Ovary (tissue), 9 donors: ENCODE results near the gene RAB3IL1. TPM values are rescaled to one million over a fixed set of nuclear protein-coding genes. Genes with fewer than 3 reads are reported as not detected.
A peak's percentile ranks its signal among the peaks of the same experiment; 100 is the strongest.

Source experiments
- DNase-seq, 5 donors: peaks; one replicate each; pipeline ENCODE4 v3.0.0-alpha.2; 2019 to 2020
- H3K27ac ChIP-seq, 2 donors: fragments of 200-600 bp; one replicate each; pipeline versions ENCODE4 v1.5.1 to v1.8.0; 2019 to 2022
- H3K27me3 ChIP-seq: fragments of 200-600 bp; one replicate; pipeline ENCODE4 v1.8.0; 2022
- H3K36me3 ChIP-seq: fragments of 200-600 bp; sonication (generic); one replicate; pipeline ENCODE4 v1.5.1; 2019
- H3K4me1 ChIP-seq: one replicate; pipeline ENCODE4 v1.8.1; 2013; ENCODE audit warnings: mild to moderate bottlenecking, moderate library complexity; ENCODE audit not compliant: insufficient read depth
- H3K4me3 ChIP-seq: fragments of 200-600 bp; sonication (generic); one replicate; pipeline ENCODE4 v1.5.1; 2017
- H3K9me3 ChIP-seq, 2 donors: fragments of 200-600 bp in 1 of 2; sonication (generic) in 1 of 2; one replicate each; pipeline versions ENCODE4 v1.5.1 to v1.8.1; 2013 to 2019; ENCODE audit warnings: mild to moderate bottlenecking in 1 of 2, moderate library complexity in 1 of 2
- EP300 ChIP-seq: sonication (generic); formaldehyde crosslinking; IDR thresholded peaks from one replicate; pipeline ENCODE4 v1.6.1; 2017; ENCODE audit warnings: antibody characterized with exemption
- POLR2A ChIP-seq: fragments of 450-650 bp; IDR thresholded peaks from one replicate; pipeline ENCODE4 v1.6.1; 2017; ENCODE audit warnings: antibody characterized with exemption, mild to moderate bottlenecking, moderate library complexity
- WGBS, 3 donors: extraction: QIAGEN DNeasy Blood & Tissue Kit in 1 of 3; methylation state at CpG; one replicate each; pipeline versions ENCODE4 v1.1.5 to v1.1.7; 2013 to 2017; 5-methylcytosine and 5-hydroxymethylcytosine counted together
- intact Hi-C, 4 donors: fragments of 100-400 bp; cut with DNase I; formaldehyde crosslinking; loops; one replicate each; pipeline versions ENCODE4 v1.11.0 to v1.15.1; 2022 to 2023
- polyA plus RNA-seq, 2 donors: library from polyadenylated mRNA; stranded (reverse); fragments of 200-250 nt in 1 of 2; fragments of 350-450 nt in 1 of 2; fragmentation: Illumina TruSeq in 1 of 2; extraction: RNeasy Lipid Tissue Mini Kit (QIAGEN cat#74804) in 1 of 2; gene quantifications; one replicate each; pipeline ENCODE4 v1.2.3, GENCODE V29; 2013 to 2014
- total RNA-seq, 7 donors: library from RNA; depleted of rRNA in 2 of 7; stranded (reverse); fragments of >200 nt in 2 of 7; fragmentation: NEBNext Ultra II Directional in 3 of 7; extraction: Animal tissue kit (Norgen Biotek cat#: 25700) in 3 of 7; gene quantifications; one replicate each; pipeline versions ENCODE4 v1.1.0 to v1.2.4, GENCODE V29; 2016 to 2023
- TF ChIP-seq, protein P1 (sequence below), 3 donors: fragments of 450-650 bp in 2 of 3; fragments of 200-600 bp in 1 of 3; IDR thresholded peaks; one replicate each; pipeline versions ENCODE4 v1.5.1 to v1.8.0; 2016 to 2022; ENCODE audit warnings: antibody characterized with exemption in 3 of 3, mild to moderate bottlenecking in 1 of 3
- donor health status: DM: no; HTN: no; CAD: no; lungs with moderate emphysema.
- donor health status: DM: no; HTN: no; CAD: no.
- donor health status: Bipolar disorder and iron deficiency.
- donor health status: DM: yes; HTN: yes; CAD: no.
- donor health status: DM: no; HTN: no; CAD: no.
- donor health status: DM: yes; HTN: yes; CAD: no.

RAB3IL1 gene
- total and polyA plus RNA-seq, 9 donors = 4.5 to 90.0 (median 52.9) TPM

GRCh38 chr11:61888590-61888989 lies 28.8 kb downstream of the RAB3IL1 start:
- Histone ChIP-seq H3K4me3 (no peak overlapping the region), H3K4me1 (peaks cover 5% of the 10 kb centered on the region), H3K27me3 (no peaks in the 10 kb centered on the region), H3K27ac (no peak overlapping the region), H3K9me3 (no peaks in the 10 kb centered on the region), H3K36me3 (no peaks in the 10 kb centered on the region)
- TF ChIP-seq, protein P1, sequence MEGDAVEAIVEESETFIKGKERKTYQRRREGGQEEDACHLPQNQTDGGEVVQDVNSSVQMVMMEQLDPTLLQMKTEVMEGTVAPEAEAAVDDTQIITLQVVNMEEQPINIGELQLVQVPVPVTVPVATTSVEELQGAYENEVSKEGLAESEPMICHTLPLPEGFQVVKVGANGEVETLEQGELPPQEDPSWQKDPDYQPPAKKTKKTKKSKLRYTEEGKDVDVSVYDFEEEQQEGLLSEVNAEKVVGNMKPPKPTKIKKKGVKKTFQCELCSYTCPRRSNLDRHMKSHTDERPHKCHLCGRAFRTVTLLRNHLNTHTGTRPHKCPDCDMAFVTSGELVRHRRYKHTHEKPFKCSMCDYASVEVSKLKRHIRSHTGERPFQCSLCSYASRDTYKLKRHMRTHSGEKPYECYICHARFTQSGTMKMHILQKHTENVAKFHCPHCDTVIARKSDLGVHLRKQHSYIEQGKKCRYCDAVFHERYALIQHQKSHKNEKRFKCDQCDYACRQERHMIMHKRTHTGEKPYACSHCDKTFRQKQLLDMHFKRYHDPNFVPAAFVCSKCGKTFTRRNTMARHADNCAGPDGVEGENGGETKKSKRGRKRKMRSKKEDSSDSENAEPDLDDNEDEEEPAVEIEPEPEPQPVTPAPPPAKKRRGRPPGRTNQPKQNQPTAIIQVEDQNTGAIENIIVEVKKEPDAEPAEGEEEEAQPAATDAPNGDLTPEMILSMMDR (IDR thresholded peaks at IDR 0.05) = no peak
- no peak for TF ChIP-seq POLR2A
- TF ChIP-seq EP300 = no peak
- intact Hi-C loops = no loop called here
- no peak for DNase-seq
- WGBS, 3 donors = 86 to 98% (median 92%) methylated on average over 12 of the region's 12 CpGs

DNA sequence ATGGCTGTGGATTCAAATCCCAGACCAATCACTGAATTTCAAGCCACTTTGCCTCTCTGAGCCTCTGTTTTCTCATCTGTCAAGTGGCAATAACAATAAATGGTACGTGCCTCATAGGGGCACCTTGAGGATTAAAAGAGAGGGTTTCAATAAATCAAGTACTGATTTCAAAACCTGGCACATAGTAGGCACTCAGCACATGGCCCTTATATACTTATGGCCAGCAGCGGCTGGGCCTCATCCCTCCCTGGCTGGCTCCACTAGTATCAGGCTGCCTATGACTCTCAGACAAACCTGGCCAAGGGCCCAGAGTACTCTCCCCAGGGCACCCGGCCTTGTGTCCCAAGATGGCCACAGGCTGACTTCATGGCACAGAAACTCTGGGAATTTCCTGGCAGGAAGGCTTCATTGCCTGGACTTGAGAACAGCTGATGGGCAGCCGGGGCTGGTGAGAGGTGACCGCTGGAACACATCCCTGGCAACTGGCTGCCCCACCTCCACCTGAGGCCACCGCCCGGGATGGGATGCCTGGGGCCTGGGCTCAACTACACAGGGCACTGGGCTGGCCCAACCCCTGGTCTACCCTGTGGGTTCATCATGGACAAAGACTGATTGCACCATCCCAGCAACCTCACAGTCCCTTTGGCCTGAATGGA lies 29.4 kb downstream of the RAB3IL1 start:
- no peak overlapping the region for H3K4me3 ChIP-seq
- no peak overlapping the region for H3K27ac ChIP-seq
- DNase-seq = peak in 2 of 5 donors; percentile 51 to 69
- no peak for TF ChIP-seq POLR2A
- no peaks in the 10 kb centered on the region for H3K9me3 ChIP-seq
- 74 to 76% (median 75%) methylated on average over 5 to 7 of the region's 7 CpGs for WGBS, 3 donors
- peaks cover 5% of the 10 kb centered on the region for H3K4me1 ChIP-seq
- intact Hi-C loops = no loop called here
- H3K27me3 ChIP-seq = no peaks in the 10 kb centered on the region
- H3K36me3 ChIP-seq = no peaks in the 10 kb centered on the region

- H3K36me3 ChIP-seq = no peaks in the 10 kb centered on the region
- no peaks in the 10 kb centered on the region for H3K9me3 ChIP-seq
- DNase-seq = no peak
- no peak overlapping the region for H3K4me3 ChIP-seq
- H3K27me3 ChIP-seq = no peaks in the 10 kb centered on the region
- H3K27ac ChIP-seq = no peak overlapping the region
- H3K4me1 ChIP-seq = peaks cover 5% of the 10 kb centered on the region
- TF ChIP-seq POLR2A = no peak
- TF ChIP-seq EP300 = no peak
- TF ChIP-seq, protein P1 (IDR thresholded peaks at IDR 0.05) = no peak
- intact Hi-C loops = no loop called here
- 96 to 98% (median 96%) methylated on average over 3 of the region's 3 CpGs for WGBS, 3 donors
These were observed 30.7 kb downstream of the RAB3IL1 start for GRCh38 chr11:61886643-61887042.

DNA sequence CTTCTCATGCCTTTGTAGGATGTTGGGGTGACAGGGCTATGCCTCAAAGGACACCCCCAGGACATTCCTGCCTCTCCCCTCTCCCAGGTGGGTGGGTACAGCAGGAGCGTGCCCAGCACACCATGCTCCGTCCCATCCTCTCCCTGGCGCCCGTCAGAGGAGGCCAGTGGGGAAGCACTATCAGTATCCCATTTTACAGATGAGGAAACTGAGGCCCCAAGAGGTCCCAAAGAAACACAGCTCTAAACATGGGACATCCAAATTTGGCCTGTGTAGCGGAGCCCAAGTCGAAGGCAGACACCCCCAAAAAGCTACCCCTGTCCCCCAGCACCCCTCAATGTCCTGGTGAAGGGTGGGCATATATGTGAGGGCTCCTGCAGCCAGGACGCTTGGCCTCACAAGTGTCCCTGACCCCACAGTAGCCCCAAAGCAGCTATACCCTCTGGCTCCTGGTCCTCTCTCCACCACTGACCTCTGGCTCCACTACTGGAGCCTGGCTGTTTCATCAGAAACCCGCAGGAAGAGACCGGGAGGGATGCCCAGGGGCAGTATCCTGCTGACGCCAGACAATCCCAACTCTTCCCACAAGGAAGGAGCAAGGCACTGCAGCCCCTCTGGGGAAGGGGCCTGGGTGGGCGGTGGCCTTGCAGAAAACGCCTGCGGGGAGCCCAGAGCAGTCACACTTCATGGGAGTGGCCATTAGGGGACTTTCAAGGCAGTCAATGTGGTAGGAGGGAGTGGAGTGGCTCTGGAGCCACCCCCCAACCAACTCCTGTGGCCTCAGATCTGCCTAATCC lies 31.4 kb downstream of the RAB3IL1 start:
- Histone ChIP-seq H3K27ac (no peak overlapping the region), H3K4me1 (peaks cover 5% of the 10 kb centered on the region), H3K9me3 (no peaks in the 10 kb centered on the region), H3K27me3 (no peaks in the 10 kb centered on the region), H3K36me3 (no peaks in the 10 kb centered on the region), H3K4me3 (no peak overlapping the region)
- TF ChIP-seq, protein P1 (IDR thresholded peaks at IDR 0.05) = no peak
- TF ChIP-seq EP300 (no peak), POLR2A (no peak)
- intact Hi-C loops = no loop called here
- DNase-seq = no peak
- 94 to 97% (median 95%) methylated on average over 13 of the region's 13 CpGs for WGBS, 3 donors
